Melanocyte of skin (primary cell): ENCODE results near the gene CTTN. TPM values are rescaled to one million over a fixed set of nuclear protein-coding genes. Genes with fewer than 3 reads are reported as not detected.

Experiments used
- total RNA-seq, 2 donors: library from RNA; depleted of rRNA; stranded (reverse); fragments of >200 nt; gene quantifications; 2 replicates each; pipeline ENCODE4 v1.2.3, GENCODE V29; 2012

CTTN gene
- total RNA-seq = 100 to 1,000 TPM; 270 to 320 TPM

GRCh38 chr11:70397983-70398833 is at the start of gene CTTN:
CTTN (plus strand) TSS chr11:70398529; CDS start chr11:70407298, 8,769 bp downstream.

Other genes starting within 250 kb of the CTTN start
- 10 to 100 TPM; 66.4 to 75.9 TPM for gene FADD, start 195.2 kb upstream of the CTTN start, total RNA-seq
- gene PPFIA1, start 127.8 kb upstream of the CTTN start, total RNA-seq = 10 to 100 TPM; 65.6 to 86.0 TPM